Cerebellar cortex (tissue), 1 donor: ENCODE measurements around the gene CYS1.
"Not testable (repeated sequence)": the region's sequence is repeated elsewhere in the genome, so short reads cannot be mapped to it uniquely, and the experiment has no call there.

Experiments used
- DNase-seq: peaks from one replicate; pipeline ENCODE4 v3.0.0-alpha.2; 2015; ENCODE audit warnings: low spot score

Gene CYS1, protein sequence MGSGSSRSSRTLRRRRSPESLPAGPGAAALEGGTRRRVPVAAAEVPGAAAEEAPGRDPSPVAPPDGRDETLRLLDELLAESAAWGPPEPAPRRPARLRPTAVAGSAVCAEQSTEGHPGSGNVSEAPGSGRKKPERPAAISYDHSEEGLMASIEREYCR

GRCh38 chr2:10079870-10080535 lies at the start of gene CYS1:
CYS1 (minus strand) TSS chr2:10080411; CDS start chr2:10080223, 188 bp downstream.
- no peak for DNase-seq

GRCh38 chr2:10129490-10129889 lies 49.3 kb upstream of the CYS1 start:
- no peak for DNase-seq

GRCh38 chr2:10128420-10128819 lies 48.2 kb upstream of the CYS1 start:
- DNase-seq: no peak

- DNase-seq: no peak
These were observed 46.4 kb upstream of the CYS1 start for GRCh38 chr2:10126632-10127026.

DNA sequence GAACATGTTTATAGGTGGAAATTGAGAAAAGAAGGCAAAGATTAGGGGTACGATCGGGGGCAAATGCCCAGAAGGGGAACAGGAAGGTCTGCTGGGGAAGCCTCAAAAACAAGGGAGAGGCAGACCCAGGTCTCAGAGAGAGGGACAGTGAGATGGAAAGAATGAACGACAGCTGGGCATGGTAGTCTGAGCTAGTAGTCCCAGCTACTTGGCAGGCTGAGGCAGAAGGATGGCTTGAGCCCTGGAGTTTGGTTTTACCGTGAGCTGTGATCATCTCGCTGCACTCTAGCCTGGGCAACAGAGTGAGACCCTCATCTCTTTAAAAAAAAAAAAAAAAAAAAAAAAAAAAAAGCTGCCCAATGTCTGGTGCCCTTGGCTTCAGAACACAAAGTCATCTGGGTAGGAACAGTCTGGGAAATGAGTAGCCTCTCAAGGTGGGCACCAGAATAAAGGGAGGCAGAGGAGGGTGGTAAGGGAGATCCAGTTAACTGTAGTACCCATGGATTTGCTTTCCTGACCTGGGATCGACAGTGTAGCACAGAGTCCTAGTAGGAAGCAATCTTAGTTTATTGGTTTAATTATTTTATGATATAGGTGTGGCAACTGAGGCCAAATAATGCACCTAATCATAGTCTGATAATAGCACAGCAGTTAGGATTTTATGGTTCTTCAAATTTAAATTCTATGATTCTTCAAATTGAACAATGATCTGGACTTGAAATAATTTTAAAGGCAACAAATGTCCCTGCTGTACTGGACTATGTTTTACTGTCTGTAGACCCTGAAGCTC lies 45.8 kb upstream of the CYS1 start:
- no peak for DNase-seq

GRCh38 chr2:10124538-10125045 lies 44.4 kb upstream of the CYS1 start:
- DNase-seq: peak; percentile 85

- no peak for DNase-seq
These were observed 43.1 kb upstream of the CYS1 start for GRCh38 chr2:10123281-10123680.

DNA sequence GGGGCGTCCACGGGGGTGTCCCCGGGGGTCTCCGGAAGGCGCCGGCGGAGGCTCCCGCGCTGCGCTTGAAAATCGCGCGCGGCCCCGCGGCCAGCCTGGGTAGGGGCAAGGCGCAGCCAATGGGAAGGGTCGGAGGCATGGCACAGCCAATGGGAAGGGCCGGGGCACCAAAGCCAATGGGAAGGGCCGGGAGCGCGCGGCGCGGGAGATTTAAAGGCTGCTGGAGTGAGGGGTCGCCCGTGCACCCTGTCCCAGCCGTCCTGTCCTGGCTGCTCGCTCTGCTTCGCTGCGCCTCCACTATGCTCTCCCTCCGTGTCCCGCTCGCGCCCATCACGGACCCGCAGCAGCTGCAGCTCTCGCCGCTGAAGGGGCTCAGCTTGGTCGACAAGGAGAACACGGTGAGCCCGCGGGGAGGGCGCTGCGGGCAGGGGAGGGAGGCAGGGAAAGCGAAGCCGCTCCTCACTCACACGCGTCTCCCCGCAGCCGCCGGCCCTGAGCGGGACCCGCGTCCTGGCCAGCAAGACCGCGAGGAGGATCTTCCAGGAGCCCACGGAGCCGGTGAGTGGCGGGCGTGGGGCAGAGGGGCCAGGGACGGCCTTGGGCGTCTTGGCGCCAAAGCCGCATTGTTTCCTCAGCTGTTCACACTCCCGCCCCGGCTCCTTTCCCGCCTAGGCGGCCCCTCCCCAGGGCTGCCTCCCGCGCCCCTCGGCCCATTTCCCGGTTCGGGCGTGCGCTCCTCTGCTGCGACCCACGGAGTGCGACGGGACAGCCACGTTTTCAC lies 42.5 kb upstream of the CYS1 start, which contains the start of gene RRM2:
TSS of gene RRM2 (plus strand) at position 240 of the 781 bp plus-strand sequence. CDS start at position 300, 60 bp downstream.
- peak; percentile 92 for DNase-seq

- DNase-seq: peak; percentile 34
These were observed 40.8 kb upstream of the CYS1 start for GRCh38 chr2:10120877-10121574.

- peak; percentile 94 for DNase-seq
These were observed 40.1 kb upstream of the CYS1 start for GRCh38 chr2:10120158-10120876.

GRCh38 chr2:10119601-10120157 lies 39.5 kb upstream of the CYS1 start:
- DNase-seq: no peak

DNA sequence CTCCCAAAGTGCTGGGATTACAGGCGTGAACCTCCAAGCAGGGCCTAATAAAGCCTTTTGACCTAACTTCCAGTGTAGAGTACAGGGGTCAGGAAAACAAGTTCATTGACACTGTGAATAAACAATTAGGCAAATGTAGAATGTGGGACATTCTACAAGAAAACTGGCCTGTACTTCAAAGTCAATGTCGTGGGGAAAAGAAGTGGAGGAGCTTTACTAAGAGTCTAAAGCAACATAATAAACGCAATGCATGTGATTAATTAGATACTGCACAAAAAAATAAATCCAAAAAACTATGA lies 38.8 kb upstream of the CYS1 start:
- DNase-seq: no peak

DNA sequence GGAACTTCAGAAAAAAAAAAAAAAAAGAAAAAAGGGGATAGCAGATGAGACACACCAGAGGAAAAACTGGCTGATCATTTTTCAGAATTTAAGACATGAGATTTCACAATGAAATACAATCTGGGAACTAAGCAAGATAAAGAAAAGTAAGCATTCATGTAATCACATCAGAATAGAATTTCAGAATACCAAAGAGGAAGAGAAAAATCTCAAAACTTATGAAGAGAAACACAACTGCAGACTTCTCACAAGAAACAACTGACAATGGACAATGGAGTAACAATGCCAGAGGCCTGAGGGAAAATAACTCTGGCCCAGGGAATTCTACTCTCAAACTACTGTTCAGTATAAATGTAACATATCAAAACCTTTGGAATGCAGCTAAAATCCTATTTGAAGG lies 29.1 kb upstream of the CYS1 start:
- no peak for DNase-seq

- not testable (repeated sequence) for DNase-seq
These were observed 24.7 kb upstream of the CYS1 start for GRCh38 chr2:10104906-10105305.

DNA sequence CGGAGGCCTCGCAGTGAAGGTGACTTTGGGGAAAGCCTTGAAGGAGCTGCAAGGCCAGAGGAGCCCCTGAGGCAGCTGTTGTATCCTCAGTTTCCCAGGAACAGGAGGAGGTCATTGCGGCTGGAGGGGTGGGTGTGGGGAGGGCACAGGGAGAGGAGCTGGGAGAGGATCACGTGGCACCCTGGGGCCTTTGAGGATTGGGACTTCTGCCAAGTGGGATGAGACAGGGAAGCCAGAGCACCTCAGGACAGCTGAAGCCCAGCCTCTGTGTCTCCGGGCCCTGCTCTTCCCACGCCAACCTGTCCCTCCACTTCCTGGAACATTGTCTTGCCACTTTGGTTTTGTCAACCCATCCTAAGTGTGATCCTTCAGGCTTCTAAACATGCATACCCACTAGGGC lies 23.0 kb upstream of the CYS1 start:
- no peak for DNase-seq

- DNase-seq: no peak
These were observed 21.3 kb upstream of the CYS1 start for GRCh38 chr2:10101491-10101890.

GRCh38 chr2:10097352-10098148 lies 17.3 kb upstream of the CYS1 start:
- DNase-seq: peak; percentile 68

- DNase-seq: no peak
These were observed 16.4 kb upstream of the CYS1 start for GRCh38 chr2:10096641-10097040.

DNA sequence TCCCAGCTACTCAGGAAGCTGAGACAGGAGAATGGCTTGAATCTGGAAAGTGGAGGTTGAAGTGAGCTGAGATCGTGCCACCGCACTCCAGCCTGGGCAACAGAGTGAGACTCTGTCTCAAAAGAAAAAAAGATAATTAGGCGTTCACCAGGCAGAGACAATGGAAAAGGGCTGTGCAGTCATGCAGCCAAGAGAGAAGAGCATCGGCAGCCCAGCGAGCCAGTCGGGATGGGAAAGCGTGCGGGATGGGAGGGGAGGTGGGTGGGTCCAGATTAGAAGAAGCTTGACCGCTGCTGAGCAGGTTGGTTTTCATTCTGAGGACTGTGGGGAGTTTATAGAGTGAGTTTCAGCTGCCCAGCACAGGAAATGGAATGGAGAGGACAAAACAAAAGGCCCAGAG lies 15.0 kb upstream of the CYS1 start:
- no peak for DNase-seq
